Kidney epithelial cell (primary cell): Measurements from ENCODE around the gene ATP8A2. TPM values are rescaled to one million over a fixed set of nuclear protein-coding genes. Genes with fewer than 3 reads are reported as not detected.

ENCODE experiments used
- DNase-seq: peaks from one replicate; pipeline ENCODE4 v3.0.0-alpha.2; 2010; ENCODE audit warnings: low read depth
- H3K27me3 ChIP-seq: 2 replicates; pipeline ENCODE4 v1.6.0; 2011; ENCODE audit warnings: low read length; ENCODE audit not compliant: control insufficient read depth, insufficient read depth
- H3K36me3 ChIP-seq: 2 replicates; pipeline ENCODE4 v1.5.1; 2011; ENCODE audit warnings: low read length; ENCODE audit not compliant: control insufficient read depth, insufficient read depth
- H3K4me3 ChIP-seq: 2 replicates; pipeline ENCODE4 v1.5.1; 2011; ENCODE audit warnings: low read depth, mild to moderate bottlenecking, control low read depth, low read length
- CTCF ChIP-seq: IDR thresholded peaks from 2 replicates; pipeline ENCODE4 v1.5.1; 2011; ENCODE audit warnings: mild to moderate bottlenecking, moderate library complexity, low read length, control low read depth, inconsistent platforms; ENCODE audit not compliant: insufficient read depth, poor library complexity, severe bottlenecking
- total RNA-seq: library from RNA; depleted of rRNA; stranded (reverse); fragments of >200 nt; gene quantifications from 2 replicates; pipeline ENCODE4 v1.2.3, GENCODE V29; 2015

Gene ATP8A2
- total RNA-seq, 1 donor from 2014 or later = 3.8 TPM

GRCh38 chr13:25973576-25973975 is 601.8 kb downstream of the ATP8A2 start:
- H3K27me3 ChIP-seq = no peaks in the 10 kb centered on the region
- DNase-seq = no peak
- no peak for TF ChIP-seq CTCF
- H3K36me3 ChIP-seq = no peaks in the 10 kb centered on the region
- H3K4me3 ChIP-seq = no peak overlapping the region

GRCh38 chr13:25977216-25977615 is 605.4 kb downstream of the ATP8A2 start:
- Histone ChIP-seq H3K36me3 (no peaks in the 10 kb centered on the region), H3K27me3 (no peaks in the 10 kb centered on the region), H3K4me3 (peak overlapping the region; percentile 9)
- no peak for TF ChIP-seq CTCF
- peak; percentile 63 for DNase-seq

DNA sequence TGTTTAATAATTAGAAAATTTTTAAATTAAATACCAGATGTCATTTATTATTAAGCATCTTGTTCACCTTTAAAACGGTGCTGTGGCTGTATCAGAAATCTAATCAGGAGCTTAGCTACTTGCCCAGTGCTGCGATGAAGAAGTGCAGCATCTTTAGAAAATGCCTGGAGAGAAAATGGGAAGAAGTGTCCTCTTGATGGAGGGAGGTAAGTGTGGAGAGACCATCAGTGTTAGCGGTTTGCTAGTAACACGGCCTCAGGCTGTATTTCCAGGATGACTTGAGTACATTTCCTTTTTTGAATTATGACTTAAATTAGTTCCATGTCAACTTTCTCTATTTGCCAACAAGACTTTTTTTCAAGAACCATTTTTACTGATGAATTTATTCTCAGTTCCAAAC is 605.9 kb downstream of the ATP8A2 start:
- no peak for DNase-seq
- H3K36me3 ChIP-seq = no peaks in the 10 kb centered on the region
- no peak for TF ChIP-seq CTCF

GRCh38 chr13:25978961-25979360 is 607.2 kb downstream of the ATP8A2 start:
- no peak for DNase-seq
- Histone ChIP-seq H3K36me3 (no peaks in the 10 kb centered on the region), H3K27me3 (no peaks in the 10 kb centered on the region), H3K4me3 (no peak overlapping the region)
- no peak for TF ChIP-seq CTCF

More for the DNA sequence above, 605.9 kb downstream of the ATP8A2 start:
- Histone ChIP-seq H3K4me3 (no peak overlapping the region), H3K27me3 (no peaks in the 10 kb centered on the region)

DNA sequence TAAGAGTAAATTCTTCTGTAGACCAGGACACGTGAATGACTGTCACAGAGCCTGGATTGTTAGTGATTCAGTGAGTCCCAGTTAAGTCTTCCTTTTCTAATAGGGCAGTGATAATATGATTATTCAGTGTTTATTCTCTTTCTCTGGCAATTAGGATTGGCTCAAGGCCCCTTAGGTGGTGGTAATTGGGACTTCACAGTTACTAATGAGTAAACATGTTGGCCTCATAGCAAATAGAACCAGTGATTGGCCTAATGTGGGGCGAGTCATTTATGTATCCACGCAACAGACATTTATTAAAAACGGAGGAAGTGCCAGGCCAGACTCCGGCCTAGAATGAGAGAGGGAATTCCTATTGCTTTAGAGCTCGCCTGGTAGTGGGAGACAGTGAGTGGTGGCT is 607.6 kb downstream of the ATP8A2 start:
- Histone ChIP-seq H3K4me3 (no peak overlapping the region), H3K27me3 (no peaks in the 10 kb centered on the region), H3K36me3 (no peaks in the 10 kb centered on the region)
- no peak for DNase-seq
- TF ChIP-seq CTCF = no peak

DNA sequence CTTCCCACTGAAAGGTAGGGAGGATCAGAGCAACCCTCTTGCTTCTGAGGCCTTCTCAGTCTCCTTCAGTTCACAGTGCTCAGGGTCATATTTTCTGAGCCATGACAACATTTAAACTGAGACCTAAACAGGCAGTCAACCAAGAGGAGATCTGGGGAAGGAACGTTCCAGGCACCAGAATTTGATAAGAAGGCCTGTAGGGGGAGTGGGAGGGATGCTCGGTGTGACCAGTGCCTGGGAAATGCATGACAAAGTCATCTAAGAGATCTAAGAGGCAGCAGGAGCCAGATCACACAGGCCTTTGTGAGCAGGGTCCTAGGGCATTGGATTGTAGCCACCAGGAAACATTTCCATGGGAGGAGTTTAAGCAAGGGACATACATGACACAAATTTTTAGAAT is 608.5 kb downstream of the ATP8A2 start:
- Histone ChIP-seq H3K36me3 (no peaks in the 10 kb centered on the region), H3K4me3 (no peak overlapping the region), H3K27me3 (no peaks in the 10 kb centered on the region)
- no peak for DNase-seq
- TF ChIP-seq CTCF = peak; percentile 59
